HUES64 (cell line): ENCODE results near the gene KIF25.
"Not testable (repeated sequence)": the region's sequence is repeated elsewhere in the genome, so short reads cannot be mapped to it uniquely, and the experiment has no call there.

ENCODE experiments used
- H3K27ac ChIP-seq: 2 replicates; pipeline ENCODE4 v1.7.0; 2013; ENCODE audit warnings: low read depth, low read length, inconsistent platforms
- H3K27me3 ChIP-seq: 2 replicates; pipeline ENCODE4 v1.6.1; 2013; ENCODE audit warnings: mild to moderate bottlenecking, low read length; ENCODE audit not compliant: insufficient read depth
- H3K36me3 ChIP-seq: 2 replicates; pipeline ENCODE4 v1.6.1; 2013; ENCODE audit warnings: mild to moderate bottlenecking, low read length; ENCODE audit not compliant: insufficient read depth
- H3K4me1 ChIP-seq: 2 replicates; pipeline ENCODE4 v1.6.1; 2013; ENCODE audit warnings: mild to moderate bottlenecking, low read length, moderate library complexity; ENCODE audit not compliant: insufficient read depth
- H3K4me3 ChIP-seq: 2 replicates; pipeline ENCODE4 v1.5.1; 2013; ENCODE audit warnings: mild to moderate bottlenecking, low read length, moderate library complexity
- H3K9ac ChIP-seq: 2 replicates; pipeline ENCODE4 v1.6.1; 2013; ENCODE audit warnings: mild to moderate bottlenecking, low read depth, low read length
- H3K9me3 ChIP-seq: 2 replicates; pipeline ENCODE4 v1.6.1; 2013; ENCODE audit warnings: low read depth, low read length; ENCODE audit not compliant: insufficient read depth
- WGBS: fragments of 150-250, 120-280 bp; methylation state at CpG from one replicate; pipeline ENCODE4 v1.1.7; 2013; ENCODE audit warnings: missing lambda C conversion rate; 5-methylcytosine and 5-hydroxymethylcytosine counted together

KIF25 gene

DNA sequence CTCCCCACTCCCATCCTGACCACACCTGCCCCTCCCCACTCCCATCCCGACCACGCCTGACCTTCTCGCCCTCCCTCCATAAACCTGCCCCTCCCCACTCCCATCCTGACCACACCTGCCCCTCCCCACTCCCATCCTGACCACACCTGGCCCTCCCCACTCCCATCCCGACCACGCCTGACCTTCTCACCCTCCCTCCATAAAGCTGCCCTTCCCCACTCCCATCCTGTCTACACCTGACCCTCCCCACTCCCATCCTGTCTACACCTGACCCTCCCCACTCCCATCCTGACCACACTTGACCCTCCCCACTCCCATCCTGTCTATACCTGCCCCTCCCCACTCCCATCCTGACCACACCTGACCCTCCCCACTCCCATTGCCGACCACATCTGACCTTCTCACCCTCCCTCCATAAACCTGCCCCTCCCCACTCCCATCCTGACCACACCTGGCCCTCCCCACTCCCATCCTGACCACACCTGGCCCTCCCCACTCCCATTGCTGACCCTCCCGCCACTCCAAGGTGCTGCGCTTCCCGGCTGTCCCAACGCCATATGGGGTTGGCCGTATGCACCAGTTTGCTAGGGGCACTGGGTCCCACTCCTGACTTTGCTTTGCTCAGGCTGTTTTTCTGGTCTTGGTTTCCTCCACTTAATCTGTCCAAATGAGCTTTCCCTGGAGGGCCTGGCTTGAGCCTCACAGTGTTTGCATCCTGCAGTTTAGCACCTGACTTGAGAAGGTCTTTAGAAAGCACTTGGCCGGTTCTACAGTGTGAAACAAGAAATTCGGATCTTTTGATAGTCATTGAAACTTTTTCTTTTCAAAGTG, 2.9 kb downstream of the KIF25 start:
- Histone ChIP-seq H3K4me3 (no peak overlapping the region), H3K36me3 (no peaks in the 10 kb centered on the region), H3K27me3 (no peaks in the 10 kb centered on the region), H3K9ac (no peak overlapping the region), H3K27ac (no peak overlapping the region), H3K4me1 (no peaks in the 10 kb centered on the region), H3K9me3 (no peaks in the 10 kb centered on the region)
- 89% methylated on average over 13 of the region's 13 CpGs for whole genome bisulfite sequencing

DNA sequence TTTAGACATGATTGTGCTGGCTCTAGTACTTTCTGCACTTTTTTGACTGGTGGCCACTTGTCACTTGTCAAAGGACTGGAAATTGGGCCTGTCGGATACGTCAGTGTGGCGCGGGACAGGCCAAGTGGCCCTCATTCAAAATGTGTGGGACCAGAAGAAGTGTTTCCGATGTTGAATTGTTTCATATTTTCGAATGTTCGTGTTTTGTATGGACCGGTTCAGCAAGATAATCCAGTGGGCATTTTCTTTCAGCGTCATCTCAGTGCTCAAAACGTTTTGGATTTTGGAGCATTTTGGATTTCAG, 3.5 kb downstream of the KIF25 start:
- no peak overlapping the region for H3K9ac ChIP-seq
- H3K9me3 ChIP-seq: no peaks in the 10 kb centered on the region
- H3K27me3 ChIP-seq: no peaks in the 10 kb centered on the region
- no peaks in the 10 kb centered on the region for H3K36me3 ChIP-seq
- no peaks in the 10 kb centered on the region for H3K4me1 ChIP-seq
- no peak overlapping the region for H3K4me3 ChIP-seq
- 94% methylated on average over 10 of the region's 10 CpGs for WGBS
- H3K27ac ChIP-seq: no peak overlapping the region

DNA sequence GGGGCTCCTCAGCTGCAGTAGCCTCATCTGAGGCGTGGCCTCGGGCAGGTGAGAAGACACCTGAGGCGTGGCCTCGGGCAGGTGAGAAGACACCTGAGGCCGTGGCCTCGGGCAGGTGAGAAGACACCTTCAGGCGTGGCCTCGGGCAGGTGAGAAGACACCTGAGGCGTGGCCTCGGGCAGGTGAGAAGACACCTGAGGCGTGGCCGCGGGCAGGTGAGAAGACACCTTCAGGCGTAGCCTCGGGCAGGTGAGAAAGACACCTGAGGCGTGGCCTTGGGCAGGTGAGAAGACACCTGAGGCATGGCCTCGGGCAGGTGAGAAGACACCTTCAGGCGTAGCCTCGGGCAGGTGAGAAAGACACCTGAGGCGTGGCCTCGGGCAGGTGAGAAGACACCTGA, 4.0 kb downstream of the KIF25 start:
- not testable (repeated sequence) for H3K9ac ChIP-seq, H3K27me3 ChIP-seq, H3K9me3 ChIP-seq, H3K4me1 ChIP-seq, H3K36me3 ChIP-seq, H3K4me3 ChIP-seq, H3K27ac ChIP-seq
- WGBS: 95% methylated on average over 20 of the region's 21 CpGs

DNA sequence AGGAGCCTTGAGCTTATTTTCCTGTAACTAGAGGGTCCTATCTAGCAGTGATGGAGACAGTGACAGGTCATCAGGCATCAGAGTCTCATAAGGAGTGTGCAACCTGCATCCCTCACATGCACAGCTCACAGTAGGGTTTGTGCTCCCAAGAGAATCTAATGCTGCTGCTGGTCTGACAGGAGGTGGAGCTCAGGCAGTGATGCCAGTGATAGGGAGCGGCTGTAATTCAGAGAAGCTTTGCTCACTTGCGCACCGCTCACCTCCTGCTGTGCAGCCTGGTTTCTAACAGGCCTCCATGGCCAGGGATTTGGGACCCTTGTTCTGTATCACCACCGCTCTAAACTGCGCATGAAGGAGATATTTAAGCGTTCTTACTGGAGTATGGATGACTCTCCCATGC, 5.3 kb downstream of the KIF25 start:
- no peak overlapping the region for H3K4me3 ChIP-seq
- 93% methylated on average over 6 of the region's 6 CpGs for whole genome bisulfite sequencing
- no peak overlapping the region for H3K27ac ChIP-seq
- no peaks in the 10 kb centered on the region for H3K9me3 ChIP-seq
- no peak overlapping the region for H3K9ac ChIP-seq
- H3K27me3 ChIP-seq: no peaks in the 10 kb centered on the region
- no peaks in the 10 kb centered on the region for H3K4me1 ChIP-seq
- no peaks in the 10 kb centered on the region for H3K36me3 ChIP-seq

DNA sequence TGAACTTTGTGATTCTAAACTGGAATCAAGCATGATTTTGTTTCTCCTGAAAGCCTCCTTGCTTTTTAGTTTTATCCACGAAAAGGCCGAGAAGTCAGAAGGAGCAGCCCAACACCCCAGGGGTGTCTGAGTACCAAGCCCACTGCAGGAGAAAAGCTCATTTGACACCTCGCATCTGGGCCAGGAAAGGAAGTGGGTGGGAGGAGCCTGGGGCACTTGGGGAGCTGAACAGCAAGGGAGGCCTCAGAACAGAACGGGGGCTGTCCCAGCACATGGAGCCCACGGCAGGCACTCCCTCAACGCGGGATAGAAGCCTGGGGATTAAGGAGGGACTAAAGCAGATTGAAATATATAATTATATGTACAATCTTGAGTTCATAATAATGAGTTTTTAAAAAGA, 6.6 kb downstream of the KIF25 start:
- Histone ChIP-seq H3K4me3 (no peak overlapping the region), H3K4me1 (no peaks in the 10 kb centered on the region), H3K9me3 (peaks cover 2% of the 10 kb centered on the region; the same call in 1 of the 2 replicates), H3K36me3 (no peaks in the 10 kb centered on the region), H3K27me3 (no peaks in the 10 kb centered on the region), H3K27ac (no peak overlapping the region), H3K9ac (no peak overlapping the region)
- WGBS: 73% methylated on average over 5 of the region's 7 CpGs

DNA sequence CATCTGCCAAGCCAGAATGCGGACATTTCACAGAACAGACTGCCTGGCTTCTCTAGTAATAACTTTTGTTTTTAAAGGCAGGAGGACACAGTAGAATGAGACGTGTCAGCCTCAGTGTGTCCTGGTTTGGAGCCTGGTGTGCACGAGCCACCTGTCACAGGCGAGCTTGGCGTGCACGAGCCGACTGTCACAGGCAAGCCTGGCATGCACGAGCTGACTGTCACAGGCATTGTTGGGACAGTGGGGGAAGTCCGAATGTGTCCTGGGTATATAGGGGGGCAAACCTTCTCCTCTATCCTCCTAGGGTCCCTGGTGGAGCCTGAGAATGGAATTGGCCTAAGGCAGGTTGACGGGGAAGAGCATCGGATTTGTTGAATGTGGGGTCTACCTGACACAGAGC, 7.5 kb downstream of the KIF25 start:
- no peak overlapping the region for H3K27ac ChIP-seq
- H3K9me3 ChIP-seq: peaks cover 2% of the 10 kb centered on the region; the same call in 1 of the 2 replicates
- H3K4me1 ChIP-seq: no peaks in the 10 kb centered on the region
- H3K9ac ChIP-seq: no peak overlapping the region
- no peaks in the 10 kb centered on the region for H3K36me3 ChIP-seq
- H3K27me3 ChIP-seq: no peaks in the 10 kb centered on the region
- WGBS: 94% methylated on average over 11 of the region's 11 CpGs
- no peak overlapping the region for H3K4me3 ChIP-seq

DNA sequence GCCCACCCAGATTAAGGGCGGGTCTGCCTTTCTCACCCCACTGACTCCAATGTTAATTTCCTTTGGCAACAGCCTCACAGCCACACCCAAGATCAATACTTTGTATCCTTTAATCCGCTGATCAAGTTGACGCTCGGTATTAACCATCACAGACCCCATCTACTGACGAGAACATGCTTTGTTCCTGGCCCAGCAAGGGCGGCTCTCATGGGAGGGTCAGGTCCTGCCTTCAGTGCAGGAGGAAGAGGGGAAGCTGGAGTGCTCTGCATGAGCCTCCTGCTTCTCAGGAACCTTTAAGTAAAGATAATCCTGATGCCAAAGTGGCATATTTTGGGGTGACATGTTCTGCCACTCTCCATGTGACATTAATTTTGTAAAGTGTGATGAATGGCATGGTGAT, 8.3 kb downstream of the KIF25 start:
- H3K4me3 ChIP-seq: no peak overlapping the region
- H3K36me3 ChIP-seq: no peaks in the 10 kb centered on the region
- H3K4me1 ChIP-seq: no peaks in the 10 kb centered on the region
- peaks cover 8% of the 10 kb centered on the region for H3K9me3 ChIP-seq
- no peak overlapping the region for H3K9ac ChIP-seq
- H3K27me3 ChIP-seq: no peaks in the 10 kb centered on the region
- WGBS: 93% methylated on average over 6 of the region's 6 CpGs
- no peak overlapping the region for H3K27ac ChIP-seq

DNA sequence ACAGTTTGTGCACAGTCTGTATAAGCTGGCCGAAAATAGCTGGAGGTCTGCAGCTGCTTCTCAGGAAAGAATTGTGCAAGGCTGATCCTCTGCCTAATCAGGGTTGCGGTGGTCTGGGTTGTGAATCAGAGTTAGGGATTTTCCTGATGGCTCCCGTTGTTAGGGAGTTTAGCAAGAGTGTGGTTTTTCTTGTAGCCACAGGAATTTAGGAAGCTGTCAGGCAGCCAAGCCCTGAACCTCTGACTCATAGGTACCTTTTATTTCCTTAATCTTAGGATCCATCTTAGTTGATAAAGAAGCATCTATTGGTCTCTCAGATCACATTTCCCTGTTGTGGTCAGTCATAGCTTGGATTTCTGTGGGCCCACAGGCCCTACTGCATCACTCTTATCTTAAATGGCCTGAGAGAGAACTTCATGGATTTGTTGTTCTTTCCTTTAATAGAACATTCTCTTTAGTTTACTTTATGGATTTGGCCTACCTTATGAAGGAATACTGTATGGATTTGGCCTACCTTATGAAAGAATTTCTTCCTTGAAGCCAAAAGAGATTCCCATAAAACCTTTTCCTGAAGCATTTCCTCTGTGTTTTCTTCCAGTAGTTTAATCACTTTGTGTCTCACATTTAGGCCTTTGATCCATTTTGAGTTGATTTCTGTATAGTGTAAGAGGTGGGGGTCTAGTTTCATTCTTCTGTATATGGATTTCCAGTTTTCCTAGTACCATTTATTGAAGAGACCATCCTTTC, 10.3 kb downstream of the KIF25 start:
- Histone ChIP-seq H3K4me1 (no peaks in the 10 kb centered on the region), H3K9me3 (peaks cover 23% of the 10 kb centered on the region), H3K36me3 (no peaks in the 10 kb centered on the region), H3K27me3 (no peaks in the 10 kb centered on the region), H3K27ac (no peak overlapping the region), H3K9ac (no peak overlapping the region), H3K4me3 (no peak overlapping the region)
- WGBS: 72% methylated on average over 3 of the region's 3 CpGs

DNA sequence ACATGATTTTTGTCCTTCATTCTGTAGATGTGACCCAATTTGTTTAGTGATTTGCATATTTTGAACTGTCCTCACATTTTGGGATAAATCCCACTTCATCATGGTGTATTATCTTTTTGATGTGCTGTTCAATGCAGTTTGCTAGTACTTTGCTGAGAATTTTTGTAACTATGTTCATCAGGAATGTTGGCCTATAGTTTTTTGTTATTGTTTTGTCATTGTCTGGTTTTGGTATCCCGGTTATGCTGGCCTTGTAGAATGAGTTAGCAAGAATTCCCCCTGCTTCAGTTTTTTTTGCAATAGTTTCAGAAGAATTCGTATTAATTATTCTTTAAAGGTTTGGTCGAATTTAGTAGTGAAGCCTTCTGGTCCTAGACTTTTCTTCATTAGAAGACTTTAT, 11.9 kb downstream of the KIF25 start:
- no peaks in the 10 kb centered on the region for H3K36me3 ChIP-seq
- peaks cover 23% of the 10 kb centered on the region for H3K9me3 ChIP-seq
- no peak overlapping the region for H3K9ac ChIP-seq
- no peaks in the 10 kb centered on the region for H3K4me1 ChIP-seq
- no peak overlapping the region for H3K4me3 ChIP-seq
- no peak overlapping the region for H3K27ac ChIP-seq
- 92% methylated on average over 3 of the region's 3 CpGs for WGBS
- H3K27me3 ChIP-seq: no peaks in the 10 kb centered on the region

DNA sequence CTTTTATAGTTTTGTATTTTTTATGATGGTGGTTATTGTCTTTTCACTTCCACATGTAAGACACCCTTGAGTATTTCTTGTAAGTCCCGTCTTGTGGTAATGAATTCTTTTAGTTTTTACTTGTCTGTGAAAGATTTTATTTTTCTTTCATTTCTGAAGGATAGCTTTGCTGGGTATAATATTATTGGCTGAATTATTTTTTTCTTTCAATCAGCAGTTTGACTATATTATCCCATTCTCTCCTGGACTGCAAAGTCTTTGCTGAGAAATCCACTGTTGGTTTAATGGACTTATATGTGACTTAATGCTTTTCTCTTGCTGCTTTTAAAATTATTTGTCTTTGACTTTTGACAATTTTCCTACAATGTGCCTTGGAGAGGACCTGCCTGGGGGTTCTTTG, 13.8 kb downstream of the KIF25 start:
- no peaks in the 10 kb centered on the region for H3K4me1 ChIP-seq
- no peaks in the 10 kb centered on the region for H3K27me3 ChIP-seq
- H3K9me3 ChIP-seq: peaks cover 26% of the 10 kb centered on the region
- no peak overlapping the region for H3K27ac ChIP-seq
- no peaks in the 10 kb centered on the region for H3K36me3 ChIP-seq
- H3K4me3 ChIP-seq: no peak overlapping the region
- WGBS: 80% methylated on average over 1 of the region's 1 CpG
- H3K9ac ChIP-seq: no peak overlapping the region

DNA sequence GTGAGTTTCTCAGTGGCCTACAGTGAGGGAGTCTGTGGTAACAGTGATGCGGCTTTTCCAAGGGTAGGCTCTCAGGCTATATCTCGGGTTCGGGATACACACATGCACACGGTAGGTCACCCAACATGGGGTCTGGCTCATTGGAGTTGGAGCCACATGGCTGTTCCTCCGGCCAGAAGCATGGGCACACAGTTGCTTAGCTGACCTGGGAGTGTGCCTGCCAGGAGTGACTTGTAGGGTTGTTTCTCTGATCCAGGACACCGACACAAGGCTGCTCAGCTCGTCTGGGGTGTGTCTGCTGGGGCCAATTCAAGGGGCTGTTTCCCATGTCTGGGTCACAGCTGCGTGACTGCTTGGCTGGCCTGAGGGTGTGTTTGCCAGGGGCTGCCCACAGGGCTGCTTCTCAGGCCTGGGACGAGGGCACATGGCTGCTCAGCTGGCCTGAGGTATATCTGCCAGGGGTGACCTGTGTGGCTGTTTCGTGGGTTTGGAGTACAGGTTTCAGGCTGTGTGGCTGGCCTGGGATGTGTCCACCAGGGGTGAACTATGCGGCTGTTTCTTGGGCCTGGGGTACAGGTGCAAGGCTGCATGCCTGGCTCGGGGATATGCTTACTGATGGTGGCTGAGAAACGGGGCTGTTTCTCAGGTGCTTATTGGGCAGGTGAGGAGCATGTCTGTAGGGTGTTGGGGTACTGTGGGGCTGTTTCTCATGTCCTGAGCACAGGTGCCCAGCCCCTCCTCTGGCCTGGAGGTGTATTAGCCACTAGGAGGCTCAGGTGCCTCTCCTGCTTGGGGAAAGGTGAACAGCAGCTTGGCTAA, 15.2 kb downstream of the KIF25 start:
- no peak overlapping the region for H3K9ac ChIP-seq
- WGBS: 82% methylated on average over 13 of the region's 13 CpGs
- no peaks in the 10 kb centered on the region for H3K36me3 ChIP-seq
- H3K4me1 ChIP-seq: no peaks in the 10 kb centered on the region
- no peaks in the 10 kb centered on the region for H3K27me3 ChIP-seq
- peaks cover 26% of the 10 kb centered on the region for H3K9me3 ChIP-seq
- H3K27ac ChIP-seq: no peak overlapping the region
- H3K4me3 ChIP-seq: no peak overlapping the region
